Measurements from ENCODE around the gene PARD6A.
"Not testable (repeated sequence)": the region's sequence is repeated elsewhere in the genome, so short reads cannot be mapped to it uniquely, and the experiment has no call there.

Gene PARD6A

GRCh38 chr16:67685388-67686112 lies 24.8 kb downstream of the PARD6A start:
- no peak for DNase-seq

GRCh38 chr16:67693517-67694285 lies 32.9 kb downstream of the PARD6A start:
- DNase-seq, result not testable (repeated sequence)

GRCh38 chr16:67694611-67695010 lies 33.9 kb downstream of the PARD6A start:
- no peak for DNase-seq

- DNase-seq, result no peak
Measured at GRCh38 chr16:67697422-67698185, 36.8 kb downstream of the PARD6A start.

GRCh38 chr16:67699265-67699664 lies 38.5 kb downstream of the PARD6A start:
- DNase-seq, result no peak

DNA sequence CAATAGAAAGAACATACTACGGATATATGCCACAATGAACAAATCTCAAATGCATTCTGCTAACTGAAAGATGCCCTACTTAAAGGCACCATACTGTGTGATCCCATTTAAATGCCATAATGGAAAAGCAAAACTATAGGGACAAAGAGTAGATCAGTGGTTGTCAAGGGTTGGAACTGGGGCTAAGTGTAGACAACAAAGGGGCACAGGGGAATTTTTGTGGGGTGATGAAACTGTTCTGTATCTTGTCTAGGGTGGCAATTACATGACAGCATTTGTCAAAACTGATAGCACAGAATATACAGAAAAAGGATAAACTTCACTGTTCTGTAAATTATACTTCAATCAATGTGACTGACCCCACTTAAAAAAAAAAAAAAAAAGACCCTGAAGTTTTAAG lies 40.7 kb downstream of the PARD6A start:
- DNase-seq, result no peak

DNA sequence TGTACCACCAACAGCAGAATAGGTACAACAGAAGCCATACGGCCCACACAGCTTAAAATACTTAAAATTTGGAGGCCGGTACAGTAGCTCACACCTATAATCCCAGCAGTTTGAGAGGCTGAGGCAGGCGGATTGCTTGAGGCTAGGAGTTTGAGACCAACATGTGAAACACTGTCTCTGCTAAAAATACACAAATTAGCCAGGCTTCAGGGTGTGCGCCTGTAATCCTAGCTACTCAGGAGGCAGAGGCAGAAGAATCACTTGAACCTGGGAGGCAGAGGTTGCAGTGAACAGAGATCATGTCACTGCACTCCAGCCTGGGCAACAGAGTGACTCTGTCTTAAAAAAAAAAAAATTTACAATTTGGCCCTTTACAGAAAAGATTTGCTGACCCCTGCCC lies 41.4 kb downstream of the PARD6A start:
- DNase-seq, result no peak

DNA sequence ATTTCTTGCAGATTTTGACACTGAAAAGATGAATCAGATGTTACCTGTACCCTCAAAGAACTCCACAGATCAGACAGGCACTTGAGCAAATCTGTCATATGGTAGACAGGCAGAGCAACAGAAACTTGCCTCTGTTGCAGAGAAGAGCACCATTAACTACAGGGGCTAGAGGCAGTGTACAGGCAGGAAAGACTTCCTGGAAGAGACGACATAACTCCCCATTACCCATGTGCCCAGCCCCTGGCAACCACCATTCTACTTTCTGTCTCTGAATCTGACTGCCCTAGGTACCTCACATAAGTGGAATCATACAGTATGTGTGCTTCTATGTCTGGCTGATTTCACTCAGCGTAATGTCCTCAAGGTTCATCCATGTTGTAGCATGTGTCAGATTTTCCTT lies 42.9 kb downstream of the PARD6A start:
- DNase-seq, result no peak

DNA sequence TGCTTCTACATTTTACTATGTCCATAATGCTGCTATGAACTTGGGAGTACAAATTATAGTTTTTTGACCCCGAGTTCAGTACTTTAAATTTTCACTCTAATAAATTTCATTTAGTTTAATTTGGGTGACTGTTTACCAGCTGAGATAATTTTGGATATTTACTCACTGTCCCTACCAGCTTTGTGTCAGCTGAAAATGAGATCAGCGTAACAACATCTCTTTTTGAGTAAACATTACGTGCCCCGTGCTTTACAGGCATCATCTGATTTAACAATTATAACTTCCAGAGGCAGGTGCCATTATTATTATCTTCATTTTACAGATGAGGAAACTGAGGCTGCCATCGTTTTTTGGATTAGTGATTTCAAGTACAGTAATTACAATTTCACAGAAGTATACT lies 43.4 kb downstream of the PARD6A start:
- no peak for DNase-seq

- no peak for DNase-seq
Measured at GRCh38 chr16:67707210-67707609, 46.5 kb downstream of the PARD6A start.

GRCh38 chr16:67707790-67708189 lies 47.0 kb downstream of the PARD6A start:
- no peak for DNase-seq

DNA sequence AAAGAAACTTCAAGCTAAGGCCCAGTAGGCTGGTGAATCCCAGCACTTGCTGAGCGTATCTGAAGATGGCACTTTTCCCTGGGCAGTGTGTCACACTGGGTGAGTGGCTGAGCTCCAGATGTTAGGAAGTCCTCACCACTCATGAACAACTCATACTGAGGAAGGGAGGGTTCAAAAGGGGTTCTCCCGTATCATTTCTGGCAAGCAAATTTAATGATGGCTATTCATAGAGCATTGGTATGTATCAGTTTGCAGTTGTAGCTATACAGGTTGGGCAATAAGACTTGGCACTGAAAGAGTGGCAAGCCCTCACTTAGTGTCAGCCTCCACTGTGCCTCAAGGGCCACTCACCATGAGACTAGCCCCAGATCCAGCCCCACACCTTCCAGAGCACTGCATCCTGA lies 47.6 kb downstream of the PARD6A start:
- no peak for DNase-seq

DNA sequence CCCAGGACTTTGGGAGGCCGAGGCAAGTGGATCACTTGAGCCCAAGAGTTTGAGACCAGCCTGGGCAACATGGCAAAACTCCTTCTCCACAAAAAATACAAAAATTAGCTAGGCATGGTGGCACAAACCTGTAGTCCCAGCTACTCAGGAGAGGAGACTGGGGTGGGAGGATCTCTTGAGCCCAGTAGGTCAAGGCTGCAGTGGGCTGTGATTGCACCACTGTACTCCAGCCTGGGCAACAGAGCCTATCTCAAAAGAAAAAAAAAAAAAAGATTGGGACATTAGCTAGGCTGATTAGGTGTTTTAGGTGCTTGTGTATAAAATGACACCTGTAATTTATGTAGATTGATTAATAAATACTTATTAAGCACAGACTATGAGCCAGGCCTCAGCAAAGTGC lies 48.3 kb downstream of the PARD6A start:
- DNase-seq, result no peak

DNA sequence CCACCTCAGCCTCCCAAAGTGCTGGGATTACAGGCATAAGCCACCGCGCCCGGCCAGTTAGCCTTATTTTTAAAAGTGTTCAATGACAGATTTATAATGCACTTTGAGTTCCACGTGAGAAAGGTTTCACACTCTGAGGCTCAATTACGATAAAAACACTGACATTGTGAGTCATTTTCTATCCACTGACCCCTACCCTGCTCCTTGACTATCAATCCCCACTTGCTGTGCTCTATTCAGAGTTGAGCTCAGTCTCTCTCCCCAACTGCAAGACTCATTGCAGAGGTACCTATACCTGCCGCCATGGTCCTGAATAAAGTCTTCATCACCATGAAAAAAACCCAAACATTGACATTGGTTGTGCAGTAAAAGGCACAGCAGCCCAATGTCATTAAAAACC lies 49.8 kb downstream of the PARD6A start:
- no peak for DNase-seq
